ENCODE data around the gene PIGR.

PIGR gene

DNA sequence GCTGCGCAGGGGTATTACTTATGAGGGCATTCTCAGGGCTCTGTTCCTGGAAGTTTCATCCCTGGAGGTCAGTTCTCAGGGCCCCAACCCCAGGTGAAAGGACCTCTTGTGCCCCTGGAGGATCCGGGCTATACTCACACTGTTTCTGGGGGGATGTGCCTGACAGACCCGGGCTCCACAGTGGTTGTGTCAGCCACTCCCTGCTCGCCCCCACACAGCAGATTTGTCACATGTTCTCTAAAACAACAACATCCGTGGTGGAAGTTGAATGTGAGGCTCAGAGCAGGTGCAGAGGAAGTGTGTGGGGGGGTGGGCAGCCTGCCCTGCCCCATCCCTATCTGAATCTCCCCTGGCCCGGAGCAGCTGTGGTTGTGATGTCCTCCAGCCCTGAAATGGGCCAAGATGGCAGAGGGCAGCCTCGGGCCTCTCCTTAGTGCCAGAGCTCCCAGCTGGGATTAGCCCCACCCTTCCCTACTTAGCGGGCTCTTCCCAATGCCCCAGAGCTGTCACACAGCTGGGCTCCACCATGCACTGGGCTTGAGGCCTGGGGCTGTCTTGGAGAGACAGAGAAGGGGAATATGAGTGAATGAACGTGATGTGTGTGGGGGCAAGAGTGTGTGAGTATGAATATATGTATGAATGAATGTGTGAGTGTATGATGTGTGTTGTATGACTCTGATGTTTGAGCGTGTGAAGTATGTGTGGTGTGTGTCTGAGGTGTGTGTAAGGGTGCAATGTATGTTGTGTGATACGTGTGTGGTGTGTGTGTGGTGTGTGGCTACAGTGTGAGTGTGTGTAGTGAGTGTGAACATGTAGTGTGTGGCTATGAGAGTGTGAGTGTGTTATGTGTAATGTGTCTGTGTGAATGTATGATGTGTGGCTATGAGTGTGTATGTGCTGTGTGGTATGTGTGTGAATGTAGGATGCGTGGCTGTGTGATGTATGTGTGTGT lies 23.0 kb downstream of the PIGR start:
- in situ Hi-C loops (cut with HindIII; ENCODE audit: low pct_unique_long_range_greater_than_20kb, low sequenced_read_pairs), result no loop called here

DNA sequence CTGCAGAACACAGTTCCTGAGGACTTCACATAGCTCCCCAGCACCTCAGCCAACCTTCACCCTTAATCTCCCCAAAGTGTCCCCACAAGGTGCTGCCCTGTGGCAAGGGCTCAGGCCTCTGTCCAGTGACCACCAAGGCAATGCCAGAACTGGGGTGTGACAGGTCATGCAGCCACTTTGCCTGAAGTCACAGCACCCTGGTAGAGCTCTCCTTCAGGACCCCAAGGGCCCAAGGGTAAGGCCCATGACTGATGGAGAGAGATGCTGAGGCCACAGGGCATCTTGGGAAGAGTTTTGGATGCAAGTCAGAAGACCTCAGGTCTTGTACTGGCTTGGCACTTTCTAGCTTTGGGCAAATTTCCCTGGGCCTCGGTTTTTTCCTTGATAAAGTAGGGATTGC lies 23.7 kb downstream of the PIGR start:
- in situ Hi-C loops (cut with HindIII; ENCODE audit: low pct_unique_long_range_greater_than_20kb, low sequenced_read_pairs), result no loop called here
- no peak for TF ChIP-seq JUND (IDR thresholded peaks at IDR 0.05; ENCODE audit: low read depth)
- no peak for DNase-seq (ENCODE audit: low read depth in 1 of 2, low spot score in 1 of 2)

More for the DNA sequence above, 23.0 kb downstream of the PIGR start:
- no peak for DNase-seq (ENCODE audit: low read depth in 1 of 2, low spot score in 1 of 2)
- no peak for TF ChIP-seq JUND (IDR thresholded peaks at IDR 0.05; ENCODE audit: low read depth)

DNA sequence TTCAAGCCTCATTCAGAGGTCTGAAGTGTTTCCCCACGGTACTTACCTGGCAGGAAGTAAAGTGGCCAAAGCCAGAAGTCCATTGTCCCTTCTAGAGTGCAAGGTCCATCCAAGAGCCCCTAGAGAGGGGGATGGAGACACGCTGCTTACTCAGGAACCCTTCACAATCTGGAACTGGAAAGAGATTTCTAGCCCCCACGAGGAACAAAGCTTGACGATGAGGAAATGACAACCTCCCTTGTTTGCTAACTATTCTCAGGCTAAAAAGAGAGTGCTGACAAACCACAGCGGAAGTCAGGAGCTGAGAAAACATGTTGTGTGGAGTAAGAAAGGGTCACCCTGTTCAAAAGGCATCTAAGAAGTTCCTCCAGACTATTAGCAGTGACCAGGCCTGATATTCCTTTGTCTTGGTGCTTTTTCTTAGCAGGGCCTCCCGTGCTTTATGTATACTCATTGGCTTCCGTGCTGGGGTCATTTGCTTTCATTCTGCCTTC lies 24.4 kb downstream of the PIGR start, which contains the start of gene FCMR:
FCMR (minus strand) TSS at position 170 of the 494 bp plus-strand sequence; CDS start at position 83, 87 bp downstream.
- no peak for TF ChIP-seq JUND (IDR thresholded peaks at IDR 0.05; ENCODE audit: low read depth)

DNA sequence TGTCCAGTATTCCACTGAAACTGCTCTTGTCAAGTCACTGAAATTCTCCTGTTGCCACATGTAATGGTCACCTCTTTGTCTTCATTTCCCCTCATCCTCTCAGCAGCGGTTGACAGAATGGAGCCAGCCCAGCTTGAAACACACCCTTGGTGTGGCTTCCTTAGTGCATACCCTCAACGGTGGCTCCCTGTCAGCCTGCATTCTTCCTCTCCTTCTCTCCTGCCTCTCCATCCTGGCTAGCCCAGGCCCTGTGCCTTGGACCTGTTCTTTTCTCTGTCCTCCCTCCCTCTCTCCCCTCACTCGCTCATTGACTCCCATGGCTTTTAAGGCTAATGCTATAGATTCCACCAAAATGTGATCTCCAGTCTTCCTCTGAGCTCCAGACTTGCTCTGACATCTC lies 28.2 kb downstream of the PIGR start:
- no peak for DNase-seq (ENCODE audit: low read depth in 1 of 2, low spot score in 1 of 2)
- in situ Hi-C loops (cut with HindIII; ENCODE audit: low pct_unique_long_range_greater_than_20kb, low sequenced_read_pairs), result no loop called here

More for the DNA sequence above, 24.4 kb downstream of the PIGR start, which contains the start of gene FCMR:
- in situ Hi-C loops (cut with HindIII; ENCODE audit: low pct_unique_long_range_greater_than_20kb, low sequenced_read_pairs), result no loop called here
- DNase-seq (ENCODE audit: low read depth in 1 of 2, low spot score in 1 of 2), result no peak

DNA sequence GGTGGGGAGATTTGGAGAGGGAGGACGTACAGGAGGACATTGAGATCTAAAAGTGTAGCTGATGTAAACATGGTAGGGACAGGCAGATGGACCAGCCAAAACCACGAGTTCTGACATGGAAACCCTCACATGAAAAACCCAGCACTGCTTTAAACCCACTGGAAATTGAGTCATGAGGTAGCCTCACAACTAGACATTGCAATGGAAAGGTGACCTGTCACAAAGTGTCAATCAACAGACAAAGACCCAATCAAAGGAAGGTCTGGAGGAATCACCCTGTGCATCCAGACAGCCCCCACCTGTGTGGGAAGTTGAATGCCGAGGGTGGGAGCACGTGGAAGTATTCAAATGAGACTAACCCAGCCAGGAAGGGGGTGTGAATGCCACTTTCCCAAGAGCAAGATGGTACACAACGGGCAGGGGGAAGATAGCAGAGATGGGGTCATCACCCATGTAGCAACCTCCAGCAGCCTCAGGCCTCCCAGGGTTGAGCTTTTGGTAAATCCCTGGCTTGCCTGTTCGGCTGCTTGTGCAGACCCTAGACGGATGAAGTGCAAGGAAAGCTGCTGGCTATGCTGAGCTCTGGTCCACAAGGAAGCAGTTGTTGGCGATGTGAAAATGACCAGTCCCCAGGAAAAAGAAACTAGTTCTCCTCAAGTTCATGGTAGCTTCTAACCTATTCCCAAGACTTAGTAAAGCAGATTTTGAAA lies 30.1 kb downstream of the PIGR start:
- in situ Hi-C loops (cut with HindIII; ENCODE audit: low pct_unique_long_range_greater_than_20kb, low sequenced_read_pairs), result no loop called here
- DNase-seq (ENCODE audit: low read depth in 1 of 2, low spot score in 1 of 2), result no peak
- no peak for TF ChIP-seq JUND (IDR thresholded peaks at IDR 0.05; ENCODE audit: low read depth)

More for the DNA sequence above, 28.2 kb downstream of the PIGR start:
- TF ChIP-seq JUND (IDR thresholded peaks at IDR 0.05; ENCODE audit: low read depth), result no peak

DNA sequence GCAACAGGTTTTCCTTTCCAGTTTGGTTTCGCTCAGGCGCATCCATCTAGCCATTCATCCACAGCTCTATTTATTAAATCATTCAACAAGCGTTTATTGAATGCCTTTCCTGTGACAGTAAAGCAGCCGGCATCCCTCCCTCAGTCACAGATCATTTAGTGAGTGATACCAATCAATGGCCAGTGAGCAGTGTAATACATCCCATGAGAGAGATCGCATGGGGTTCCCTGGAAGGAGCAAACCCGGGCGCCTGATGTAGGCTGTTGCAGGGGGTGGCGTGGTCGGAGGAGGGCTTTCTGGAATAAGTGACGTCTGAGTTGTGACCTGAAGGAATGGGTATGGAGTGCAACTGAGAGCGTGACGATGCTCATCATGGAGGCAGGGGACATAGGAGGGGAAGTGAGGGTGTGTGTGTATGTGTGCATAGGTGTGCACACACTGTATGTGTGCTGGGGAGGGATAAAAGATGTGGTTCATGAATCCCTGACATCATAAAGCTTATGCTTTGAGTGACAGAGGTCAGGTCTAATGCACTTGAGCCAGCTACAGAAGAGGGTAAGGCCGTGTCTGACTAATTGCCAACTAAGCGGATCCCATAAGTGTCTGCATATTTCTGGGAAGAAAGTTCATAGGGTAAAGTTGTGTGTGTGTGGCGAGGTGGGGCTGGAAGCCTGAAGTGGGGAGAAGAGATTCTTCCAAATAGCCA lies 31.1 kb downstream of the PIGR start:
- no peak for DNase-seq (ENCODE audit: low read depth in 1 of 2, low spot score in 1 of 2)
- TF ChIP-seq JUND (IDR thresholded peaks at IDR 0.05; ENCODE audit: low read depth), result no peak
- in situ Hi-C loops (cut with HindIII; ENCODE audit: low pct_unique_long_range_greater_than_20kb, low sequenced_read_pairs), result no loop called here

DNA sequence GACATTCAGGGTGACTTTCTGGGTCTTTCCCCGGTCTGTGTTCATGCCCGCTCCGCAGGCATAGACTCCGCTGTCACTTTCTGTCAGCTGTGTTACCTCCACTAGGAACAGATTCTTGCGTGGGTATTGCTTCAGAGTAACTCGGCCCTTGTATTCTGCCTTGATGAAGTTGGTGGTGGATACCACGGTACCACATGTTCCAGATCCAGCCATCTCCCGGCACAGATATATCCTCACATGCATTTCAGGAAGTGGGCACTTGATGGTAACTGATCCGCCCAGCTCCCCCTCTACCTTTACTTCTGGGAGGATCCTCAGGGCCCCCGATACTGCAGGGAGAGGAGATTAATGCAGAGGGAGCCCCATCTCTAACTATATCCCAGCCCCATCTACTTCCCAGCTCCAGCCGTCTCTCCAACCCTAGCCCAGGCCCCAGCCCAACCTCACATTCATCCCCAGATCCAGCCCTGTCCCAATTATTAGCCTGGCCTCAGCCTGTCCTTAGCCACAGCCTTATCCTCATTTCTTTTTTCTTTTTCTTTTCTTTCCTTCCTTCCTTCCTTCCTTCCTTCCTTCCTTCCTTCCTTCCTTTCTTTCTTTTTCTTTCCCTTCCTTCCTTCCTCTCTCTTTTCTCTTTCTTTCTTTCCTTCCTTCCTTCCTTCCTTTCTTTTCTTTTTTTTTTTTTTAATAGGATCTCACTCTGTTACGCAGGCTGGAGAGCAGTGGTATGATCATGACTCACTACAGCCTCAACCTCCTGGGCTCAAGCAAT lies 32.3 kb downstream of the PIGR start:
- no peak for DNase-seq (ENCODE audit: low read depth in 1 of 2, low spot score in 1 of 2)
- in situ Hi-C loops (cut with HindIII; ENCODE audit: low pct_unique_long_range_greater_than_20kb, low sequenced_read_pairs), result no loop called here

DNA sequence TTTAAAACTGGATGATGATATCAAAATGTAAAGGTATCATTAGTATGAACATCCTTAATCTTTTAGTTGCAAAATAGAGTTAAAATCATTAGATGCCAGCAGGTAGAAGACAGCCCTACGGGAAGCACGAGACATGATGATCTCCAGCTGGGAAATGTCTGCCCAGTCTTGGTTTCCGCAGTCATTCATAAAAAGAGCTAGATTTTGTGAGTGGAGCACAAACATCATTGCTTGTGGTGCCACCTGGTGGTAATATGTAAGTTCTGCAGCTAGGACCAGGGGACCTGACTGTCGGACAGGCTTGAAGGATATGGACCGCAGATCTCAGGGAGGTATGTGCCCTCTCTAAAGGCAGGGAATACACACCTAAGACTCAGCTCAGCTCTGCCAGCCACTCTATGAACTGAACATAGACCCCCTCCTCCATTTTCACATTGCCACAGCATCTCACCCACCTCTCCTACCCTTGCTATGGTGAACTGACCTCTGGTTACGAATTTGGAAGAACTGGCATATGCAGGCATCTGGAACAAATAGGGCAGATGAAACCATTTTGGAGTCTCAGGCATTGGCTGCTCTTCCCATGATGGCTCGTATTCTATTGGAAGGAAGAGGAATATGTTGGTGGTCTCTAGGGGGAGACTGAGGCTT lies 33.7 kb downstream of the PIGR start:
- peak; percentile 88 to 90 for DNase-seq (ENCODE audit: low read depth in 1 of 2, low spot score in 1 of 2)
- no peak for TF ChIP-seq JUND (IDR thresholded peaks at IDR 0.05; ENCODE audit: low read depth)
- in situ Hi-C loops (cut with HindIII; ENCODE audit: low pct_unique_long_range_greater_than_20kb, low sequenced_read_pairs), result no loop called here

More for the DNA sequence above, 32.3 kb downstream of the PIGR start:
- no peak for TF ChIP-seq JUND (IDR thresholded peaks at IDR 0.05; ENCODE audit: low read depth)

DNA sequence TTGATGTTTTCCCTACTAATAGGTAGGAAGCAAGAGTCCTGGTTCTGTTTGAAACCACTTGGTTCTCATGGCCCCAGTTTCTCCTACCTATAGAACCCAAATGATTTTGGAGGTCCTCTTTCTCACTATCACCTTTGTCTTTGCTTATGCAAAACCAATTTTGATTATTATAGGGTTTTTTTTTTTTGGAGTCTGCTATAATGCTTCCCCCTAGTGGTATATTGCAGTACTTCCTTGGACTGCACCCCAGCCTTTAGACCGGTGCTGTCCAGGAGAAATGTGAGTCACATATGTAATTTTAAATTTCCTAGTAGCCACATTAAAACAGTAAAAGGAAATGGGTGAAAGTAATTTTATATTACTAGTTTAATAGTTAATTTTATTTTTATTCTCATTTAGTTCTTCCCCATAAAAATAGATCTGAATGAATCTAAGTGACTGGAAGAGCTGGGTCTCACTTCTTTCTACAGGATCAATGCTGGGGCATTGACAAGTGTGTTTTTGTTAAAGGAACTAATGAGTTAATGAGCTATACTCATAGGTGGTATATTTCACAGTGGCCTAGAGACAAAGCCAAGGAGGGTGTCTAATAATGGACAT lies 35.1 kb downstream of the PIGR start:
- in situ Hi-C loops (cut with HindIII; ENCODE audit: low pct_unique_long_range_greater_than_20kb, low sequenced_read_pairs), result no loop called here
- peak; percentile 58 to 71 for DNase-seq (ENCODE audit: low read depth in 1 of 2, low spot score in 1 of 2)
- no peak for TF ChIP-seq JUND (IDR thresholded peaks at IDR 0.05; ENCODE audit: low read depth)

DNA sequence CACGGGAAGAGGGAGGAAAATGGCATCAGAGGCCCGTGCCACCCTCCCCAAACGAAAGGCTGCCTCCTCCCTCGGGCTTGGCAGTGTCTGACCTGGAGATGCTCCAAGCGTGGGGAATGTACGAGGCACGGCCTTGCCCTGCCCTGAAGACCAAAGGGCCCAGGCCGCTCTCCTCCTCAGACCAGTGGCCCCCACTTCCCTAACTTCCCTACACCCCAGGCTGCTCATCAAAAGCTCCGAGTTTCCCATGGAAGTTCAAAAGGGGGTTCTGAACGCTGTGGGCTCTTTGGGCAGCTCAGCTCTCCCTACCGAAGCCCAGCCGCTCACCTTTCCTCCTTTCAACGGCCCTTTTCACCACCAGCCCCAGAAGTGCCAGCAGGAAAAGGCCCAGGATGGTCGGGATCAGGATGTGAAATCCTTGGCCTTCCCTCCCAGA lies 36.4 kb downstream of the PIGR start:
- TF ChIP-seq JUND (IDR thresholded peaks at IDR 0.05; ENCODE audit: low read depth), result no peak
- no peak for DNase-seq (ENCODE audit: low read depth in 1 of 2, low spot score in 1 of 2)
- in situ Hi-C loops (cut with HindIII; ENCODE audit: low pct_unique_long_range_greater_than_20kb, low sequenced_read_pairs), result no loop called here

Data from T47D (cell line).